Measurements from ENCODE around the gene OLFML2A.
"Not testable (repeated sequence)": the region's sequence is repeated elsewhere in the genome, so short reads cannot be mapped to it uniquely, and the experiment has no call there.

OLFML2A gene

DNA sequence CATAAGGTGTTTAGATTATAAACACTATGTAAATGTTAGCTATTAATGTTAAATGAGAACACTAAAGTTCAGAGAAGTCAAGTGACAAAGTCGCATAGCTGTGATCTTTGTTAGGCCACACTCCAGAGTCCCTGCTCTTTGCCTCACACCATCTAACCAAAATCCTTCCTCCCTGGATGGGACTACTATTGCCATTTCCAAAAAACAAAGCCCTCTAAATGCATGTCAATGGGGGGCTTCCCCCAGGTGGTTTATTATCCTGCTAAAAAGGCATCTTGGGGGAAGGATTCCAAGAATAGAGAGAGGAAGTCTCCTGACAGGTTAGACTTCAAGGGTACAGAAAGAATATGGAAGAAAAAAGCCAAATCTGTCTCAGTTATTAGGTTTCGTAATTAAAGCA, 16.2 kb upstream of the OLFML2A start:
- in situ Hi-C loops (cut with MboI; ENCODE audit: low sequenced_read_pairs), result no loop called here

DNA sequence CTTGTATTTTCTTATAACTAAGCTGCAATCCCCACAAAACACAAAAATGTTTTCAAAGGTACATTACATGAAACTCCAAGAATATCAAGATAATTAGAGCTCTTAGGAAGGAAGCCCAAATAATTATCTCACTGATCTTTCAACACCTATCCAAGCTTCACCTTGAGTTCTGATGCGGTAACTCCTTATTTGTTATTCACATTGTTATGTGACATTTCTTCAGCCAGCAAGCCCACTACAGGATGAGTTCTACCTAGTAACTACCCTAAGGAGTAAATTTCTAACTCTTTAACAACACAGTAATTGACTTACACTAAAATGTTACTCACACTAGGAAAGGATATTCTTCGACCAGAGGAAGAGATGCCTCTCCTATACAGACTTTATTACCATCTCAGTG, 15.7 kb upstream of the OLFML2A start:
- in situ Hi-C loops (cut with MboI; ENCODE audit: low sequenced_read_pairs), result no loop called here

DNA sequence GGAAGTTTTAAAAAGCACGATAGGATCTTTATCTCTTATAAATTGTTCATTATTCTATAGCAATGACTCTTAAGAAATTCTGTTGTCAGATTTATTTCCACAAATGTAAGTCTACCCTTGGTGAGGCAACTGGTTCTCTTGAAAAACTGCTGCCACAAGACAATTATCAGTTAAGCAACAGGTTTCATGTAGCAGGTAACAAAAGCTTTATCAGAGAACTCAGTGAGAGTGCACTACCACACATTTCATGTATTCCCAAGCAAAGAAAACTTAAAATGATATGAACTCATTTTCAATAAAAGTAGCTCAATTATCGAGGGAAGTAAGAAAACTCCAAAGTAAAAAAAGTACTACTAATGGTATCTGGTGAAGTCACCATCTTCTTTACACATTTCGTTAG, 15.2 kb upstream of the OLFML2A start:
- in situ Hi-C loops (cut with MboI; ENCODE audit: low sequenced_read_pairs), result no loop called here

DNA sequence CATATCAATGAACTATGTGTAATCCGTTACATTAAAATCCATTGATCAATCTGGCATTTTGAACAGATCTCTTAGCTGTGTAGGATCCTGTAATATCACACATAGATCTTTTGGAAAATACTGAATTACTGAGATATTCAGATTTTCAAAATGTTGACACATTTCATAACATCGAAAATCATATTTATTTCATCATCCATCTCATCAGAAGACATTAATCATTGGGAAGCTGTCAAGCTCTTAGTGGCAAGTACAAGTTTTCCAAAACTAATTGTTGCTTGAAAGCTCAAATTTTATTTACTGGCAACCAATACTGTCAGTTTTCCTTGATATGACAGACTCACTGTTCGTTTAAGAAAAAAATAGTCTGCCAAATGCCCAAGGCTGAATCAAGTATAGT, 14.3 kb upstream of the OLFML2A start:
- in situ Hi-C loops (cut with MboI; ENCODE audit: low sequenced_read_pairs), result no loop called here

DNA sequence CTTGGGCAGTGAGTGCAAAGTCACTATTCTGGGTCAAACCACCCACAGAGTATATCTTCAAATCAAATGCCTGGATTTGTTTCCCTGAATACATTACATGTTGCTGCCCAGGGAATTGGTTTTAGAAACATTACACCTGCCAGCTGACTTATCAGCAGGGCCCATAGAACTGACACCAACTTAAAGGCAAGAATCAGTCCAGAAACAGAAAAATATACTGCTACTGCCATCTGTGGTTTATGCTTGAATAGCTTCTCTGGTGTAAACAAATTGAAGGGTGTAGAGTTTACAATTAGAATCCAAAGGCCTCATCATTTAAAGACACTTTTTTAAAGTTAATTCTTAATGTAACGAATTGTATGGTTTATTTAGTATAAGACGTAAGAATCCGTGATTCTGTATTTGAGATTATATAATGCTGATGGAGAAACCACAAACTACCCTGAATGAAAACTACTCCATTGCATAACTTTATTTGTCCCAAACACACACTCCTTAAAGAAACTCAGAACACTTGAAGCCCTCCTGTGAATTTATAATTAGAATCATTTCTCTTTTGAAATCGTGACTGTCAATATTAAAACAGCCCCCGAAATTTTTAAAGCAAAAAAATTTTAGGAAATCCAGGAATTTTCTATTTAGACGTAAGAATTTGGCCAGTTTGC, 12.0 kb upstream of the OLFML2A start:
- in situ Hi-C loops (cut with MboI; ENCODE audit: low sequenced_read_pairs), result no loop called here

DNA sequence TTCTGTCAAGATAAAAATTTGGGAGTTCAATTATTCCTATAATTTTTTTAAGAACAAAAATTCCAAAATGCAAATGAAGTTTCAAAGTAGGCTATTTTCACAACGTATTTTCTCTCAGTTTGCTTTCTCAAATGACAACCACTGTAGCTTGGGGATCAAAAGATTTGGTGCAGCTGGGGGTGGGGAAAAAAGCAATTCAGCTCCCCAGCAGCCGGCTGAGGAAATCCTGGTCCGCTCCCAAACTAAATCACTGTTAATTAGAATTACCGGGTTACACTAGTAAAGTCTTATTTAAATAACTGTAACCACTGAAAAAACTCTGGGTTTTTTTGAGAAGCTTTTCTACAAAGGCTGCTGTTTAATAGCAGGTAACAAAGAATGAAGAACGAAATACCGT, 11.5 kb upstream of the OLFML2A start:
- in situ Hi-C loops (cut with MboI; ENCODE audit: low sequenced_read_pairs), result no loop called here

DNA sequence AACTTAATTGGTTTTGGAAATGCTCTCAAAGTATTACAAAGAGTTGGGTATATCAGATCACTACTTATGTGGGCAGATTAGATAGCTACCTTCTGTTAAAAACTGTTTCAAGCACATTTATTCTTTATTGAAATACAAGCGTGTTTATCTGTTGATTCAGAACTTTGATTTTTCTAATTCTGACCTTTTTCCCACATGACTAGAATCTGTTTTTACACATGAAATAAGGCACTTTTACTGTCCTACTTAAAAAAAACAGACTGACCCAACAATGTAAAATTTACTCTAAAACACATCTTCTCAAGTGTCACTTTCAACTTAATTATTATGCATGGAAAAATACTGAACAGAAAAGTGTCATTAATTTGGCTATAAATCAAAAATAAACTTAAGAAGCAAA, 10.6 kb upstream of the OLFML2A start:
- in situ Hi-C loops (cut with MboI; ENCODE audit: low sequenced_read_pairs), result no loop called here

DNA sequence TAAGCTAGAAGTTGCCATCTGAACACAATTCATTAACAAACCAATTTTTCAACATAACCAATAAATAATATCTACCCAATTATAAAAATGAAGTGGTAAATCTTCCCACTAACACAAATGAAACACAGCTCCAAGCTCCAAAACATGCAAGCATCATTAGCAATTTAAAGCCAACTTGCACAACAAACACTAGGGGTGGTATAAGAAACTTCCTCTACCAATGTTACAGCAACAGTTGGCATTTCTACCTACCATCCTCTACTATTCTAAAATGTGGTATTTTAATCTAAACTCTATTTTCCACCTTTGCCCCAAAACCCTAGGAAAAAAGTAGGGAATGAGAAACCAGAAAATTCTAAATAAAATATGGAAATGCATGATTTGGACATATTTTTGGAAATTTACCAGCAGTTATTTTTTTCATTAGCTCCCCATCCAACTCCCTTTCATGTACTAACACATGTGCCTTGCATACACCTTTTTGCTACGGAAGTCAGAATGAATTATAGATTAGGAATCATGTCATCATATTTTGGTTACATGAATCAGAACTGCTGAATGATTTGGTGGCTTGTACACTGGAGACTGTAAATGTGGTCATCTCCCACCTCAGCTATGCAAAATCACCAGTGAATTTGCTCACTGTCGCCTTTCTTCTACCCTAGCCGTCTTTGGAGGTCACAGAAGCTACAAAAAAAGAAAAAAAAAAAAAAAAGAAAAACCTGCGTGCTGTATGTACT, 9.9 kb upstream of the OLFML2A start:
- in situ Hi-C loops (cut with MboI; ENCODE audit: low sequenced_read_pairs), result no loop called here

DNA sequence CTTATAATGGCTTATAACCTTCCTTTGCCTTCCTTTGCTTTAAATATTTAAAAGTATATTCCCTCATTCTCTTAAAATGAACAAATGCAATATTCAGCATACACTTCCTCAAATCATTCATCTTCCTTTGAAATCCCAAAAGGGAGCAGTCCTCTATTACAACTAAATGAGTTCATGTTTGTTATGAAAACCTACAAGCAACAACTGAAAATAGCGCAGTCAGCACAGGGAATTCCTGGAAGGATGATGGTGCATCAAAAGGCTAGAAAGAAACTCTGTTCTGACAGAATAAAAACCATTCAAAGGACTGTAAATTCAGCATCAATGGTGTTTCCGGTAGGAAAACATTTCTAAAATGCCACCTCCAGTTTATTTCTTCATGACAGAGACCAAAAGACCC, 9.1 kb upstream of the OLFML2A start:
- in situ Hi-C loops (cut with MboI; ENCODE audit: low sequenced_read_pairs), result no loop called here

DNA sequence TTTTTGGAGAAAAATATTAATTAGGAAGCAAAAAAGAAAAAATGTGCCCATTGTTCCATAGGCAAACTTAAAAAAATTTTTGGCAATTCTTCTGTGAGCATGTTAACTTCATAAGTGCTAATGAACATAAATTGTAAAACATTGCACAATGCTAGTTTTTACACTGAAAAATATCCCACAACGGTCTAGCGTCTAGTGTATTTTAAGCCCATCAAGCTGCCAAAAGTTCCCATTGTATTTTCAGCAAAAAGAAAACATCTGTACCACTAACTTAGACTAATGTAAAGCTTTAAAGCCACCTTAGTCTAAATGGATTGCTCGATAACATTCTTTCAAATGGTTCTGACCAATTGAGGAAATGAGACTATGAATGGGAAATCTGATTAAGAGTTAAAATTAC, 8.6 kb upstream of the OLFML2A start:
- in situ Hi-C loops (cut with MboI; ENCODE audit: low sequenced_read_pairs), result no loop called here

DNA sequence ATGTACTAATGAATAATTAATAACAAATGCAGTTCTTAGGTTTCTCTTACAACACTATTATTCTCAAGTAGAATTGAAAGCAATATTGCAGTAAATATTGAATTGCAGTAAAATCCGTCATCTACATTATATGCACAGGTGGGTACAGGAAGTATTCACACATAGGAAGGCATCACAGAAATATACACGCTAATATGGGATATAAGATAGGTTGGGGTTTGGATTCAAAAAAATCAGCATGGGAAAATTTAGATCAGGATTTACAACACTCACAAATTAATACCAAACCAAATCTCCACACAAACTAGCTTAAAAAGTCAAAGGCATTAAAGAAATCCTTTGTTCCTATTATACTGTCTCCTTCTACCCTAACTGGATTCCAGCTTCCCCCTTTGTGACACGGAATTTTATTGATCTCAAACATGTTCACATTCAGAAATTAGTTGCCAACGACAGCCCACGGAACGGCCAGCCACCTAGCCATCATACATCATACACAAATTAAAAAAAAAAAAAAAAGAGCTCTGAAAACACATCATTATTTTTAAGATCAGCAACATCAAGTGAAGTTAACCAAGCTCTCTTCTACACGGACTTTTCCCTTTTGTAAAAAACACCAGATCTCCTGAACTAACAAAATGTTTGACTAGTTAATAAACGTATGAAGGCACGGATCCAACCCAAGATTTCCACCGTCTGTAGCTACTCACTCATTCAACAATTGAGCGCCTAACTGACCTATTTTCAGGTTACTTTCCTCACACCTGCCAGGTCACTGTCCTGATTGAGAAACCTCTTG, 8.0 kb upstream of the OLFML2A start:
- in situ Hi-C loops (cut with MboI; ENCODE audit: low sequenced_read_pairs), result no loop called here

DNA sequence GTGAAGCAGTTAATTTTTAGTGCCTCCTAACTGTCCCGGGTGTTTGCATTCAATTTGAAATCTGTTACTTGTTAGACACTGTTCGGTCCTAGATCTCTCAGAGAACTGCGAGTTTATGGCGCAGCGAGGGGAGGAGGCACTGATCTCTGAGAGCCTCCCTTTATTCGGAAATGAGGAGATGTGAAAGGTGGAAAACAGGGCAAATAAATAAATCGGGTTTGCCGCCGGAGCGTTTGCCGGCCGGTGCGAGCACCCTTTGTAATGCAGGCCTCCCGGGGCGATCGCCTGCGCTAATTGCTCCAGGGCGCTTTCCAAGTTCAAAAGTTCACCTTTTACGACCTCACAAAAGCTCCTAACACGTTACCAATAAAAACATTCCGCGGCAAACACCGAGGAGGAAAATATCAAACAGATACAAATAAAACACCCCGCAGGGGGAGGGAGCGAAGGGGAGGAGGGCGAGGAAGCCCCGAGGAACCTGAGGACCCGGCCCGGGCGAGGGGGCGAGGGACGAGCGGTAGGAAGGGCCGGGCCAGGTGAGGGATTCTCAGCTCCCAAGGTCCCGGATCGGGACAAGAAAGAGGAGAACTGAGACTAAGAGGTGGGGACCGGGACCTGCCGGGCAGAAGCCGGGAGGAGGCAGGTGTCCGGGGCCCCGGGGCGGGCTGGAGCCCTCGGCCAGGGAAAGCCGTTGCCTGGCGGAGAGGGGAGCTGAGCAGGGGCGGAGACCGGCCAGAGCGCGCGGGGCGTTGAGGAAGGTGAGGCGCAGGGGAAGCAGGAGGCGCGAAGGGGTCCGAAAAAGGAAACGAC, 7.2 kb upstream of the OLFML2A start:
- in situ Hi-C loops (cut with MboI; ENCODE audit: low sequenced_read_pairs), result no loop called here

DNA sequence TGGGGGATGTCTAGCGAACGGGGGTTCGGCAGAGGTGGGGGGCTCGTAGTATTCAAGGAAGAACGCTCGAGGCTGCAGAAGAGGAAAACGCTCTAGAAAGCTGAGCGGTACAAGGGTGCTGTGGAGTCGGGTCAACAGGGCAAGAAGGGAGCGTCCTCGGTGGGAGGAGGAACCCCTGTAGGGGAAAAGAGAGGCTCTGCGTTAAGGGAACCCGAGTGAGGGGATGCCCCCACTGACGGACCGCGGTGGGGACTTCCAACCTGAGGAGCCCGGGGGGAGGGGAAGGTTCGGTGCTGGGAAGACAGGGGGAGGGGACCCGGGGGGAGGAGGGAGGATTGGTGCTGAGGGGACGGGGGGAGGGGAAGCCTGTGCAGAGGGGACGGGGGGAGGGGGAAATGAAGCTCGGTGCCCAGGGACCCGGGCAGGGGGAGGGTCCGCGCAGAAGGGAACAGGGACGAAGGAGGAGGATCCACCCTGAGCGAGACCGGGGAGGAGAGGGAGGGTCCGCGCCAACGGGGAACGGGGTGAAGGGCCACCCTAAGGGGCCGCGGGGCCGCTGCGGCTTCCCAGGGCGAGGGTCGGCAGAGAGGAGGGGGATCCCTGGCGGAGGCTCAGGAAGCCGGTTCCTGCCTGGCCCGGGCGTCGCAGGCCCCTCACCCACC, 6.4 kb upstream of the OLFML2A start:
- in situ Hi-C loops (cut with MboI; ENCODE audit: low sequenced_read_pairs), result no loop called here

DNA sequence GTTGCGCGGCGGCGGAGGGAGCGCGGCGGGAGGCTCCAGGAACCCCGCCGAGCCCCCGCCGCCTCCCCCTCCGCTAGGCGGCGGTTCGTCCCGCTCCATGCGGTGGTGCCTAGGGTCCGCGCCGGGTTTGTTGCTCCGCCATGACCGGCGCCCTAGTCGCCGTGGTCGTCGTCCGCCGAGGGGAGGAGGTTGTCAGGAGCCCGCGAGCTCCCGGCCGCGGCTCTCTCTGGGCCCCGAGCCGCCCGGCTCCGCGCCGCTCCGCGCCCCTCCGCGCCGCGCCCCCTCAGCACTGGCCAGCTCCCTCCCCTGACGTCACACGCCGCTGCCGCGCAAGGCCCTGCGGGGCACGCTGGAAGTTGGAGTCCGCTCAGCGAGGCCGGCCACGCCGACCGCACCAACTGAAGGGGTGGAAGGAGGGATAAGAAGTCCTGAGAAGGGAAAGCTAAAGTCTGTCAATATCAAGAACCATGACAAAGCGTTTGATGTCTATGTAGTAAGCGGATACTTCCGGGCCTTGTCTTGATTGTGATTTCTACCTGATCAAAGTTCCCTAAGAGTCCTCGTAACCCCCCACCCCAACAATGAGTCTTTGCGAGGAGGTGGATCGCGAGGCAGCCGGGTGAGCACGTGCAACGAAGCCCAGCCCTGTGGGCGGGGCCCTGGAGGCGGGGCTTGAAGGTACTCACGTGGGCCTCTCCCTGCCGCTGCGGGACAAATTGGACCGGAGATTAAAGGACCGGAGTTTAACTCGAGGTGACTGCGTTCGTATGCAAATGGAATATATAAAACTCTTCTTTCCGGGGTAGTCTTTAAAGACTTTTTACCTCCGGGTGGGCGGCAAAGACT, 5.7 kb upstream of the OLFML2A start, which contains the start of gene NR6A1:
TSS of gene NR6A1 (minus strand) at position 291 of the 846 bp plus-strand sequence.
- in situ Hi-C loops (cut with MboI; ENCODE audit: low sequenced_read_pairs), result no loop called here

DNA sequence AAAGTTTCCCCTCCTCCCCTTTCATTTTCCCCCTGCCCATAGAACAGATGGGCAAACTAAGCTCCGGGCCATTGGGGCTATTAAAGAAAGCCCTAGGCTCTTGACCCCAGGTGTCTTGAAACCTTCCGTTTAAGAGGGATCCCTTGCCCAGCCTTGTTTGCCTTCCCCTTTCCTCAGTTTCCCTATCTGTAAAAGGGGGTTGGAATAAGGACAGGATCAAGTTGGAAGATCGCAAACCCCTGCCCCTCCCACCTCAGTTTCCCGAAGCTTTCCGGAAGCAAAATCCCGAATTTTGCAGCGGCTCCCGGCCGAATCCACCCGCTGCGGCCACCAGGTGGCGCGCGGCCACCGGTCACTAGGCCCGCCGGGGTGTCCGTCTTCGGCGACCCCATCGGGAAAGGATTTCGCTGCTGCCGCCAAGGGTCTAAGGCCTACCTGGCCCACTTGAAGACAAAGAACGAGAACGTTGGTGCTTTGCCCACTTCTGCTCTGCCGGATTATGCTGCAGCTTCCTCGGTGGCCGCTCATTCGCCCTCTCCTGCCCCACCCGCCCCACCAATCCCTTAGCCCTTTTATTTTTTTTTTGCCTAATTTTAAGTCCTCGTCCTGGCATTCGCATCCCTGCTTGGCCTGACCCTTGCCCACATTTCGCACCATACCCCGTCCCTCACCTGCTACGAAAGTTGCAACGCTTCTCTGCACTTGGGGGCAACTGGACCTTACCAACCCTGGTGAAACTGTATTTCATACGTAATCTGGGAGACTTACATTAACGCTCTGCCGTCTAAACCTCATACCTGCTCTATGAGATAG, 4.9 kb upstream of the OLFML2A start:
- in situ Hi-C loops (cut with MboI; ENCODE audit: low sequenced_read_pairs), result no loop called here

DNA sequence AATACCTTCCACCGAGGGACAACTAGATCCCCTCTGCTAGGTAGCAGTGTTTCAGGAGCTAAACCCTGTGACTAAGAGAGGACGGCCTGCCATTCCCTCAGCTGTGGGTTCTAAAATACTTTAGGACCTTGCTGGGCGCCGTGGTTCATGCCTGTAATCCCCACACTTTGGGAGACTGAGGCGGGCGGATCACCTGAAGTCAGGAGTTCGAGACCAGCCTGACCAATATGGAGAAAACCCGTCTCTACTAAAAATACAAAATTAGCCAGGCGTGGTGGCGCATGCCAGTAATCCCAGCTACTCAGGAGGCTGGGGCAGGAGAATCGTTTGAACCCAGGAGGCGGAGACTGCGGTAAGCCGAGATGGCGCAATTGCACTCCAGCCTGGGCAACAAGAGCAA, 4.1 kb upstream of the OLFML2A start:
- in situ Hi-C loops (cut with MboI; ENCODE audit: low sequenced_read_pairs), result not testable (repeated sequence)

DNA sequence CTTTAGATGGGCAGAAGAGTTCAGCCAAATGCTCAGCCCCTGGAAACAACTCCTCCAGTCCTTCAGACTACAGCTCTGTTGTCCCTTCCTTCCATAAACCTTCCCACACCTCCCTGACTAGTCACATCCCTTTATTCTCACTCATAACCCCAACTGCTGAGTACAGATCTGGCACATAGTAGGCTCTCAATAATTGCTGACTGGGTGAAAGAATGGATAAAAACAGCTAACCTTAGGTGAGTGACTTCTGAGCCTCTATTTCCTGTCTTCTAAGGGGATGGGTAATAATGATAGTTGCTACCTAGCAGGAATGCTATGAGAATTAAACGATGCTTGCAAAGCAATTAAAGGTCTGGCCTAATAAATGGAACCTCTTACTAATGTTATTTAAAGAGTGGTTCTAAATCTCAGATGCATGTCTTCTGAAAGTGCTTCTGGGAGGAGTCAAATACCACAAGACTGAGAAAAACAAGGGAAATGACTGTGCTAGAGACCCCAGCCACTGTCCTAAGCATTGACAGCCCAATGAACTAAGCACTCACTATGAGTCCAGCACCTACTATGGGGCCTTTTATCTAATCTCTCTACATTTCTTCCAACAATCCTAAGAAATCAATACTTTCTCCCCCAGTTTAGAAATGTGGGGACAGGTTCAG, 3.3 kb upstream of the OLFML2A start:
- in situ Hi-C loops (cut with MboI; ENCODE audit: low sequenced_read_pairs), result no loop called here

Measured in hTERT RPE-1 (cell line).